Activated CD8-positive, alpha-beta memory T cell treated with anti-CD3 and anti-CD28 coated beads, Interleukin-2, amount 50 U/mL, for 1 hour (primary cell): ENCODE results near the gene ISOC2.
"Not testable (repeated sequence)": the region's sequence is repeated elsewhere in the genome, so short reads cannot be mapped to it uniquely, and the experiment has no call there.

Experiments
- DNase-seq: peaks from one replicate; pipeline ENCODE4 v3.0.0-alpha.2; 2020; ENCODE audit errors: extremely low read depth

Gene ISOC2

DNA sequence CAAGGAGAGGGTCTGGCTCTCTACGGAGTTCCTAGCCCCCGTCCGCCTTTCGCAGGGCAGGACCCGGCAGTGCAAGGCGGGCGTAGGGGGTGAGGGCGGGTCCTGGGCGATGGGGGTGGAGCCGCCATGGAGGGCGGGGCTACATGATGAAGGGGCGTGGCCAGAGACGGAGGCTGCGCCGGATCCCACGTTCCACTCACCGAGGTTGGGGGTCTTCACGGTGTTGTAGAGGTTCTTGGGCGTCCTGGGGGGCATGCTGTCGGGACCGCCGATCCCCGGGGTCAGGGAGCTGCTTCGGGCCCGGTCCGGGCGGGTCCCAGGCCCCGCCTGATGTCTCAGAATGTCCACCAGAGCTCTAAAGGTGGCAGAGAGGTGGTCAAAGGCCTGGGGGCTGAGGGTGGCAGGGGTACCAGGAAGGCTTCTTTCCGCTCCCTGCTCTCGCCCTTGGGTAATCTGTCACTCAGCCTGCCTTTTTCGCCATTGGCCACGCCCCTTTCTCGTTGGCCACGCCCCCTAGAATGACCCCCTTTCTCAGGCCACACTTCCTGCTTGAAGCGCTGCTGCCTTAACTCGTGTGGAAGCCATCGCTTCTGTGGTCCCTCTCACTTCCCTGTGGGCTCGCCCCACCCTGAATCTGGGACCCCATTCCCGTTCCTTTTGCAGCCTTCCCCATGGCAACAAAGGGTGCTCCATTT, 20.9 kb downstream of the ISOC2 start:
- no peak for DNase-seq

DNA sequence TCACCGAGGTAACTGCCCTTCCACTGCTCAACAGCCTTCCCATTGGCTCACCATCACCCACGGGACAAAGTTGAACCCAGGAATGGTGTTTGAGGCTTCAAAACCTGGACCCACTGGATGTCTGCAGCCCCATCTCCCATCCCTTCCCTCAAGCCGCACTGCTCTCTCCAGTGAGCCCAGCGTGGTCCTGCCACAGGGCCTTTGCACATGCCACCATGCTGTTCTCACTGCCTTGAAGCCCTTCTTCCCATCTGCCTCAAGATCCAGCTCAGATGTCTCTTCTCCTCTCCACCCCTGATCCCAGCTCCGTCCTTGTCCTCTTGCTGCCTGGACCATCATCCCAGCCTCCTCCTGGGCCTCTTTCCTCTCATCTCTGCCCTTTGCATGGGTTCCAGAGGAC, 22.4 kb downstream of the ISOC2 start:
- no peak for DNase-seq

DNA sequence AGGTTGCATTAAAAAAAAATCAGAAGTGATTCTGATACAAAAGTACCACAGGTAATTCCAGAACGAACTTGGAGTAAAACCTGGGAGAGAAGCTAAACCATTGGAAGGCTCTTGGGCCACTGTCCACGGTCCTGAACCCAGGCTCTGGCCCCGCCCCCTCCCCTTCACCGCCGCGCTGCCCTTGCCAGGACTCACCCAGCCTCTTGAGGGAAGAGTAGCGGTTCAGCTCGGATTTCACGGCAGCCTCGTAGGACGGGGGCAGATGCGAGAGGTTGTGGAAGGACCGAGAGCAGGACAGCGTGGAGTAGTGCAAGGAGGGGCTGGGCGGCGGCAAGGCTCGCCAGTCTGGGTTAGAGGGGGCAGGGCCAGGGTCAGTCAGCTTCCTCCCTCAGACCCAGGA, 24.0 kb downstream of the ISOC2 start:
- no peak for DNase-seq

DNA sequence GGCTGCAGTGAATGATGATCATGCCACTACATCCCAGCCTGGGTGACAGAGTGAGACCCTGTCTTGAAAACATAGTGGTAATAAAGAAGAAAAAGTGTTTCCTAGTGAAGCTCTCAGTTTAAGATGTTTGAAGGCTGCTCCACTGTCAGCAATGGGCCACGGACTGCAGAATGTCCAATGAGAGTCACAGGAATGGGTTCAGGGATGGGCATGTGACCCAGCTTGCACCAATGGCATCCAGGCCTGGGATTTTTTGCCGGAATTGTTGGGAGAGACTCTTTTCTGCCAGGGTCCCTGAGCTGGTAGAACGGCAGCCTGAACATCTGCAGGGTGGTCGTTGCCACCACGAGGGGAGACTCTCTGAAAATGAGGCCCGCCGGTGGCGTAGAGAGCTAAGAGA, 24.6 kb downstream of the ISOC2 start:
- no peak for DNase-seq

- DNase-seq = no peak
These were observed 26.4 kb downstream of the ISOC2 start for GRCh38 chr19:55435020-55435419.

DNA sequence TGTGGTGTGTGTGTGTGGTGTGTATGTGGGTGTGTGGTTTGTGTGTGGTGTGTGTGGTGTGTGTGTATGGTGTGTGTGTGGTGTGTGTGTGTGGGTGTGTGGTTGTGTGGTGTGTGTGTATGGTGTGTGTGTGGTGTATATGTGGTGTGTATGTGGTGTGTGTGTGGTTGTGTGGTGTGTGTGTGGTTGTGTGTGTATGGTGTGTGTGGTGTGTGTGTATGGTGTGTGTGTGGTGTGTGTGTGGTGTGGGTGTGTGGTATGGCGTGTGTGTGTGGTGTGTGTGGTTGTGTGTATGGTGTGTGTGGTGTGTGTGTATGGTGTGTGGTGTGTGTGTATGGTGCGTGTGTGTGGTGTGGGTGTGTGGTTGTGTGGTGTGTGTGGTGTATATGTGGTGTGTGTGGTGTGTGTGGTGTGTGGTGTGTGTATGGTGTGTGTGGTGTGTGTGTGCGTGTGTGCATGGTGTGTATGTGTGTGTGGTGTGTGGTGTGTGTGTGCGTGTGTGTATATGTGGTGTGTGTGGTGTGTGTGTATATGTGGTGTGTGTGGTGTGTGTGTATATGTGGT, 27.0 kb downstream of the ISOC2 start:
- DNase-seq = no peak

DNA sequence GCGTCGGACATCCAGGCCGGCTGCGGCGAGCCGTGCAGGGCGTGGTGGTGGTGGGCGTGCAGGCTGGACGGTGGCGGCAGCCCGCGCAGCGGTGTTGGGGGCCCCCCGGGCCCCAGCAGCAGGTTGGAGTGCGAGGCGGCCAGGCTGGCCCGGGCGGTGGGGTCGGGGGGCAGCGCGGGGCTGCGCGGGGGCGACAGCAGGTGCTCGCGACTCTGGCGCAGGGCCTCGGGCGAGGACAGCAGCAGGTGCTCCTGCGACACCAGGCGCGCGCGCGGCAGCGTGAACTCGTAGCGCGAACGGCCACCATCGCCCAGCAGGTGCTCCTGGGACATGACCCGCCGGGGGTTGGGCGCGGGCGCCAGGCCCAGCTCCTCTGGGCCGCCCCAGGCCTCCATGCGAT, 28.1 kb downstream of the ISOC2 start:
- no peak for DNase-seq

DNA sequence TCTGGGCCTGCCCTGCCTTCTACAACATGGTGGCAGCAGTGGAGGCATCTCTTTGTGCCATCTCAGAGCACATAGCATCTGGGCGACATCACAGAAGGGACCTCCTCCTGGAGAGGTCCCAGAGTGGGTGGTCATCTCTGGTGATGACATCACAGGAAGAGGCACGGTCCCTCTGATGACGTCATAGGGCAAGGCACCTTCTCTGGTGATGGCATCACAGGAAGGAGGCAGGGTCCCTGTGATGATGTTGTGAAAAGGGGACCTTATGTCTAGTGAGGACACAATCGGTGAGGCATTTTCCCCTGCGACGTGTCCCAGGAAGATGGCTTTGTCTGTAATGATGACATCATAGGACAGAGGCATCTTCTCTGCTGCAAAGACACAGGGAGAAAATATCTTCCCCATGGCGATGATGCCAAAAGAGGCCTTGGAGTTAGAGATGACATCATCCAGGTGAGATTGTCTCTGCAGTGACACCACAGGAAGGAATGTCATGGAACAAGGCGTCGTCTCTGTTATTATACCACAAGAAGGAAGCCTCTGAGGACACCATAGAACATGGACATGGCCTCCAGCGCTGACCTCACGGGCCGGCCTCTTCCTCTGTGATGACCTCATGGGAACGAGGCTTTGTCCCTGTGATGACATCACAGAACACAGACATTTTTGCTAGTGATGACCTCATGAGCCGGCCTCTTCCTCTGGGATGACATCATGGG, 29.0 kb downstream of the ISOC2 start:
- DNase-seq = no peak

DNA sequence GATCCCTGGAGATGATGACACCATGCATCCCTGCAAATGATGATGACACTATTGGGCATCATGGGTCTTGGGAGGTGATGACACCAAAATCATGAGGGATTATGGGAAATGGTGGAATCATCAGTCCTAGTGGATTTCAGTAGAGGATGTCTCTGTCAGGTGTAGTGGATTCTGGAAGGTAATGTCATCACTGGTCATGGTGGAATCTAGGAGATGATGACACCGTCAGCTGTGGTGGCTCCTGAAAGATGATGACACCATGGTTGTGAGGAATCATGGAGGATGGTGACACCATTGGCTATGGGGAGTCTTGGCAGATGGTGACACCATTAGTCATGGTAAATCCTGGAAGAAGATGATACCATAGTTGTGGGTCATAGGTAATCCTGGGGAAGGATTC, 30.3 kb downstream of the ISOC2 start:
- no peak for DNase-seq

GRCh38 chr19:55426042-55426441, 35.4 kb downstream of the ISOC2 start:
- no peak for DNase-seq

DNA sequence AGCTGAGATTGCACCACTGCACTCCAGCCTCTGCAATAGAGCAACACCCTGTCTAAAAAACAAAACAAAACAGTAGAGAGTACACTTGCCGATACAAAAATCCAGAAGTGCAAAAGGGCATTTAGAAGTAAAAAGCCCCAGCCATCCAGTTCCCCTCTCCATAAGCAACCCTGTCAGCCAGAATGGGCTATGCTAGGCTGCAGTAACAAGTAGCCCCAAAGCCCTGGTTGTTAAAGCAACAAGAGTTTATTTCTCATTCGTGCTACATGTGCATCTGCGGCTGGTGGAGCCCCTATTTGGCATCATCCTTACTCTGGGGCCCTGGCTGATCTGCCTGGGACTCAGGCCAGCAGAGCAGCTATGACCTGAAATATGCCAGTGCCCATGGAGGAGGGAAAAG, 36.9 kb downstream of the ISOC2 start:
- no peak for DNase-seq

GRCh38 chr19:55423225-55424005, 38.0 kb downstream of the ISOC2 start:
- no peak for DNase-seq

DNA sequence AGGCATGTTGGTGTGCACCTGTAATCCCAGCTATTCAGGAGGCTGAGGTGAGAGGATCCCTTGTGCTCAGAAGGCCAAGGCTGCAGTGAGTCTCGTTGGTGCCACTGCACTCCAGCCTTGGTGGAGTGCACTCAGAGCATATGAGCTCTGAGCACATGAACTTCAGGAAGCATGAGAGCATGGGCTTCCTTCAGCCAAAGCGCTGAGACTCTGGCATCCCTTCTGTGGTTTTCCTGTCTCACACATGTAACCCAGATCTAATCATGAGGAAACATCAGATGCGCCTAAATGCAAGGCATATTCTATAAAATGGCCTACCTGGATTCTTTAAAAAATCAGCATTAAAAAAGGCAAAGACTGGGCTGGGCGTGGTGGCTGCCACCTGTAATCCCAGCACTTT, 40.2 kb downstream of the ISOC2 start:
- peak; percentile 19 for DNase-seq

- DNase-seq = no peak
These were observed 41.7 kb downstream of the ISOC2 start for GRCh38 chr19:55419624-55420236.

DNA sequence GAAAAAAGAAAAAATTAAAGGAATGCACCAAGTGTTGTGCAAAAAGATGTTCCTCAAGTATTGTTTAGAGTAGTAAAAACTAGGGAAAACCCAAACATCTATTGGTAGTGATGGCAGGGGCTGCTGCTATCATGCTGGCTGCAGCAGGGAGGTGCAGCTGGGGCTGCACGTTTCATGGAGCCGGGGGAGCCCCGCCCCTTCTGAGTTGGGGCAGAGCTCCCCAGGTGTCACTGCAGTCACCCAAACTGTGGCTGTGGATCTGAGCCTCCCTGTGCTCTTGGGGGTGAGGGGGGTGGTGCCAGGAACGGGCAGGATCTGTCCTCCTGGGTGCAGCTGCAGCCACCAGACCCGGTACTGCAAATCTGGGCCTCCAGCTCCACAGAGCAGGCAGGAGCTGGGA, 42.3 kb downstream of the ISOC2 start:
- DNase-seq = no peak

GRCh38 chr19:55418185-55418584, 43.3 kb downstream of the ISOC2 start:
- DNase-seq = no peak

- no peak for DNase-seq
These were observed 51.3 kb downstream of the ISOC2 start for GRCh38 chr19:55410168-55410567.

- DNase-seq = not testable (repeated sequence)
These were observed 52.3 kb downstream of the ISOC2 start for GRCh38 chr19:55409179-55409578.

DNA sequence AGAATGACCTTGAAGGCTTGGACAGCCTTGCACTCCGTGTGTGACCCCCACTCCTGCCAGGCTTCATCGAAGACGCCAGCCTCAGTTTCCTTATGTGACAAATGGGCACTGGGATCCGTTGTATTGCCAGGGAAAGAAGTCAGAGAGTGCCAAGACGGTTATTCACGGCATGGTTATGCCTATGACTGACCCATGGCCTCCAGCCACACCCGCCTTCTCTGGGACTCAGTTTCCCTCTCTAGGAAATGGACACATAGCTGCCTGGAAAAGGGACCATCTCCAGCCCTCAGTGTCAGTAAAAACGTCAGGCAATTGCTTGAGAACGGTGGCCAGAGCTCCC, 52.9 kb downstream of the ISOC2 start:
- DNase-seq = no peak

GRCh38 chr19:55407800-55408532, 53.5 kb downstream of the ISOC2 start:
- peak; percentile 93 for DNase-seq

GRCh38 chr19:55407550-55407799, 54.0 kb downstream of the ISOC2 start, which contains the start of gene UBE2S:
Gene UBE2S, minus strand, starts transcription at chr19:55407788. Its CDS starts 199 bp downstream, at chr19:55407589.
- DNase-seq = not testable (repeated sequence)
